NCI-H1694 (cell line): Measurements from ENCODE around the gene DNAI2.

Experiments
- DNase-seq: peaks from one replicate; lab custom pipeline; 2025; lab: John Stamatoyannopoulos, UW

DNAI2 gene, protein sequence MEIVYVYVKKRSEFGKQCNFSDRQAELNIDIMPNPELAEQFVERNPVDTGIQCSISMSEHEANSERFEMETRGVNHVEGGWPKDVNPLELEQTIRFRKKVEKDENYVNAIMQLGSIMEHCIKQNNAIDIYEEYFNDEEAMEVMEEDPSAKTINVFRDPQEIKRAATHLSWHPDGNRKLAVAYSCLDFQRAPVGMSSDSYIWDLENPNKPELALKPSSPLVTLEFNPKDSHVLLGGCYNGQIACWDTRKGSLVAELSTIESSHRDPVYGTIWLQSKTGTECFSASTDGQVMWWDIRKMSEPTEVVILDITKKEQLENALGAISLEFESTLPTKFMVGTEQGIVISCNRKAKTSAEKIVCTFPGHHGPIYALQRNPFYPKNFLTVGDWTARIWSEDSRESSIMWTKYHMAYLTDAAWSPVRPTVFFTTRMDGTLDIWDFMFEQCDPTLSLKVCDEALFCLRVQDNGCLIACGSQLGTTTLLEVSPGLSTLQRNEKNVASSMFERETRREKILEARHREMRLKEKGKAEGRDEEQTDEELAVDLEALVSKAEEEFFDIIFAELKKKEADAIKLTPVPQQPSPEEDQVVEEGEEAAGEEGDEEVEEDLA

DNA sequence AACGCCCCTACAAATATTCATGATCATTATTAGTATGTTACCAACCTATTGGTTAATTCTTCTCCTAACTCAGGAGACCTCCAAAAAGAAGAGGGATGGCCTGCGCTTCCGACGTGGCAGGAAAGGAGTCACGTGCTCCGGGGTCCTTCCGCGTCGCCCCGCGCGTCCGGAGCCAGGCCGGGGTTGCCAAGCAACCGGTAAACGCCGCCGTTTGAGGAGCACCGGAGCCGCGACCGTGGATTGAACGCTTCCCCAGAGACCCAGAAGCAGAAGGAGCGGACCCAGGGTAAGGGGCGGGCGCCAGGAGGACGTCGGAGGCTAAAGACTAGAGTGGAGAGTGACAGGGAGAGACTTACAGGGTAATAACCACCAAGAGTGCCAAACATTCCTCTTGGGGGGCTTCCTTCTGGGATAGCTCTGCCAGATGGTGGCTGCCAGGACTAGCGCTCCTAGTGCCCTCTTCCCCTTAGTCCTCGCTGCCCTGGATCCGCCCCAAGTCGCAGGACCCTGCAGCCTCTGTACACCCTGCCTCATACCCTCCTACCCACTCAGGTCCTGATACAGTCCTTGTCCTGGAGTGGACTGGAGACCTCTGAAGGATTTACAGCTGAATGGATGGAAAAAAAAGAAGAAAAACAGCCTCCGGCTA is at the start of gene DNAI2:
Gene DNAI2, plus strand, starts transcription at position 175 of the 649 bp plus-strand sequence. CDS start 7,584 bp downstream, outside the sequence.
- no peak for DNase-seq

- DNase-seq, result no peak
Measured at GRCh38 chr17:74224959-74225725, 48.9 kb upstream of the DNAI2 start.

- DNase-seq, result no peak
Measured at GRCh38 chr17:74226252-74226651, 47.8 kb upstream of the DNAI2 start.

DNA sequence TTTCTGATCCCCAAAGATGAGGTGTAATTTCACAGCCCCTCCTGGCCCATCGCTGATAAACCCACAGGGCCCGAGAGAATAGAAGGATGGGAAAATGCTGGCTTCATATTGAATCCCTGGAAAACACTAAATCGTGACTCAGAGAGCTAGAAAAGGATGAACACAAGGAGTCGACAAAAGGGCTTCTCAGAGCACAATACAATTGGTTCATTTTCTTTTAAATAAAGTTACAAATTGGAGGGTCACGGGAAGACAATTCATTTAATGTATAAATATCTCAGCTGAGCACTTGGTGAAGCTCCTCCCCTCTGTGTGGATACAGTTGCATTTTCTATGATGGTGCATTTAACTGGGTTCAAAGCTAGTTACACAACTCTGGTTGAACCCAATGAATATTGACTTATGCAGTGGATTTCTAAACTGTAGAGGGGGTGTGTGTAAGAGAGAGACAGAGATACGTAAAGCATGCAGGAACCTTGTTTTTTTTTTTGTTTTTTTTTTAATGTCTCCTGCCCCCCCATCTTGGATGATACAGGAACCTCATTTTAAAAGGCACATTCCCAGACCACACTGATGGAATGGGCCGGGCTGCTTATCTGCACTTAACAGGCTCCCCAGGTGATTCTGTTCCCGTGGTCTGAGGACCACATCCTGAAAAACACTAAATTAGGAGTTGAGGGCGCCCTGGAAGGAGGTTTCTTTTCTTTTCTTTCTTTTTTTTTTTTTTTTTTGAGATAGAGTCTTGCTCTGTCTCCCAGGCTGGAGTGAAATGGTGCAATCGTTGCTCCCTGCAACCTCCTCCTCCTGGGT is 46.6 kb upstream of the DNAI2 start:
- DNase-seq, result no peak

- DNase-seq, result no peak
Measured at GRCh38 chr17:74228306-74228978, 45.6 kb upstream of the DNAI2 start.

GRCh38 chr17:74230896-74231295 is 43.1 kb upstream of the DNAI2 start:
- DNase-seq, result no peak

- no peak for DNase-seq
Measured at GRCh38 chr17:74231928-74232907, 41.8 kb upstream of the DNAI2 start.

- DNase-seq, result no peak
Measured at GRCh38 chr17:74233937-74234336, 40.1 kb upstream of the DNAI2 start.

- no peak for DNase-seq
Measured at GRCh38 chr17:74234486-74234885, 39.5 kb upstream of the DNAI2 start.

DNA sequence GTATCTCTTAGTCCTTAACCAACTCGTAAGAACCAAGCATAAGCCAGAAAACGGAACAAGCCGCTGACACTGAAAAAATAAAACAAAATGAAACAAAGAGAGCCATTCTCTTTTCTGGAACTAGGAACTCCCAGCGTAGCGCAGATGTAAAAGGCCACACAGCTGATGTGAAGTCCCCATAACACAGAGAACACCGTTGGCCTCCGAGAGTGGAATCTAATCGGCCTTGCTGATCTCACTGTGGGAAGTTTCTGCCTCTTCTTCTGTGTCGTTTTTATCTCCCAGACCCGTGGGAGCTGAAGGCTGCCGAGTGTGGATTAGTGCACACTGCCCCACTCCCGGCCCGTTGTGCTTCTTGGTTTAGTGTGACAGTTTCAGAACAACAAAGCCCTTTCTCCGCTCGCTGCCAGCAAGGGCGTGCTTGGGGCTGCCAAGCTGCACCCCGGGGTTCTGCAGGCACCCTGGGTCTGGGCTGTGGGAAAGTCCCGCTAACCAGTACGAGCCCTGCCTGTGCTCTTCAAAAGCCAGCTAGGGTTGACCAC is 38.9 kb upstream of the DNAI2 start:
- DNase-seq, result no peak

DNA sequence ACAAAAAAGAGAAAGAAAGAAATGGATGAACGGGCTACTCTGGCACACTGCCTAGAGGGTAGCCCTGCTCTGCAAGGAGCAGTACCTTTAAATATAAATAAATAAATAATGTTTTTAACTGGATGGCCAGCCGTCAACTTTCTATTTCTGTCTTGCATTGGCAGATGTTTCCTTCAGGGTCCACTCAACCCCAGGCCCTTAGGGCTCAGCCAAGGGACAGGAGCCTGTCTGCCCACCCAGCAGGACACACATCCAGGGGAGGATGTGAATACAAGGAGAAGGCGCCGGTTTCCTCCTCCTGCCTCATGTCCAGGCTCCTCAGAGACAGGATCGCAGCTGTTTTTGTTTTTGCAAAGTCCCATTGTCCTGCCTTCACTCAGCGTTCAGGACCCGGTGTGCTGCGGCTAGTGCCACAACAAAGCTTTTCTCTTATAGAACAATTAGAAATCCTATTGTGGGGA is 38.1 kb upstream of the DNAI2 start:
- DNase-seq, result no peak

DNA sequence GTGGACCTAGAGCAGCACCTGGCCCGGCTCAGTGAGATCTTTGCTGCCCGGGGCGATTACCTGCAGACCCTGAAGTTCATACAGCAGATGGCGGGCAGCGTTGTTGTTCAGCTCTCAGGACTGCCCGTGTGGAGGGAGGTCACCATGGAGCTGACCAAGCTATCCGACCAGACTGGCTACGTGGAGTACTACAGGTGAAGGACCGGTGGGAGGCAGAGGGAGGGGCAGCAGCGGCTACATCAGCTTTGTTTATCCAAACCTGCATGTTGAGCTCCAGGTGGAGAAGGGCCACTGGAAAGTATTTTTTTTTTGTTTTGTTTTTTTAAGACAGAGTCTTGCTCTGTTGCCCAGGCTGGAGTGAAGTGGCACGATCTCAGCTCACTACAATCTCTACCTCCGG is 36.7 kb upstream of the DNAI2 start:
- no peak for DNase-seq

GRCh38 chr17:74239172-74239571 is 34.9 kb upstream of the DNAI2 start:
- no peak for DNase-seq

GRCh38 chr17:74240618-74241205 is 33.3 kb upstream of the DNAI2 start:
- no peak for DNase-seq

DNA sequence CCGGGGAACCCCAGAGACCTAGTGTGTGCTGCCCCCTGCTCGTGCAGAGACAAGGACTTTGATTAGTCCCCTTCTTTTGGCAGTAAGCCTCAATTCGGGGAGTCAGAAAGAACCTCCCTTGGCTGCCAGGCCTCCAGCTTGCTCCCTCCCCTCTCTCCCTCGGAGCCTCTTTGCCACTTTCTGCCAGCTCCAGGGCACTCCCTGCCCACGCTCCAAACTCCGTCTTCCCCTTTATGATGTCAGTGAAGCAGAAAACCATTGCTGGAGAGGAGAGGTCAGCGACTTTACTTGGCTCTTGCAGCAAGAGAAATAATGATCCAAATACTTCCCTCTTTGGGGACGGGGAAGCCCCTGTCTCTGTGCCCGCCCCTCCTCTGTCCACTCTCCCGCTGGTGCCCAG is 32.6 kb upstream of the DNAI2 start:
- no peak for DNase-seq

DNA sequence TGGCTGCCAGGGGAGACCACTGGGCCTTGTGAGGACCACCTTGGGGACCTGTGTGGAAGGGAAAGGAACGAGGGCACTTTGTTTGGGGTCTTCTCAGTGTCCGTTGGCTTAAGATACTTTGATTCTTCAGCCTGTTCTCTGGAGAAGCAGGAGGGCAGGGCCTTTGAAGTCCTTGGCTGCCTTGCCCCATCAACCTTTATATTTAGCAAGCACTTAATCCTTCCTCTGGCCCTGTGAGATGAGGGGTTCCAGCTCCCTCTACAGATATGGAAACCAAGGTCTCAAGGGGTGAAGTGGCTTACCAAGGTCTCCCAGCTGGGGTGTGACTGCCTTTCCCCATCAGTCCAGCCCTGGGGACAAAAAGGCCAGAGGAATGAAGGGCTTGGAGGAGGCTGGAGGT is 32.2 kb upstream of the DNAI2 start:
- no peak for DNase-seq

DNA sequence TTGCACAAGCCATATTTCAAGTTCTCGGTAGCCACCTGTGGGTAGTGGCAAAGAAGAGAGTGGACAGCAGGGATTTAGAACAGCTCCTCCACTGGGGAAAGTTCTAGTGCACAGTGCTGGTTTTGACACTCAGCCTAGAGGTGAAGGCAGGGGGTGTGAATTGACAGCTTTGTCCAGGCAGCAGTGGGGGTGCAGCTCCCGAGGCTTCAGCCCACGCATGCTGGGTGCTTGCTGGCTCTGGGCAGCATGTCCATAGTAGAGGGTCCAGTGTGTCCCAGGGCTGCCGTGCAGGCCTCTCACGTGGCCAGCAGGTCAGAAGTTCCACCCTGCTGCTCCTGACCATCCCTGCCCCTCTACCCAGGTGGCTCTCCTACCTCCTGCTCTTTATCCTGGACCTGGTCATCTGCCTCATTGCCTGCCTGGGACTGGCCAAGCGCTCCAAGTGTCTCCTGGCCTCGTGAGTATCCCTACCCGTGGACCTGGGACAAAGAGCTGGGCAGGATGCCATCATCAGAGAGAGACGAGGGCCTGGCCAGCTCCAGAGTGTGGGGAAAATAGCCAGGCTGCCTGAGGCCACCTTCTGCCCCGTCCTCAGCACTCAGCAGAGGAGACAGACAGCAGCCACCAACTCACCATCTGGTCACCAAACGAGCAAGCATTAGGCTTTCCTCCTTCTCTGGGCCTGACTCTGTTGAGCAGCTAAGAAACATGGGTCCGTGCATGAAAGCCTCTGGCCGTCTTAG is 30.9 kb upstream of the DNAI2 start:
- no peak for DNase-seq

DNA sequence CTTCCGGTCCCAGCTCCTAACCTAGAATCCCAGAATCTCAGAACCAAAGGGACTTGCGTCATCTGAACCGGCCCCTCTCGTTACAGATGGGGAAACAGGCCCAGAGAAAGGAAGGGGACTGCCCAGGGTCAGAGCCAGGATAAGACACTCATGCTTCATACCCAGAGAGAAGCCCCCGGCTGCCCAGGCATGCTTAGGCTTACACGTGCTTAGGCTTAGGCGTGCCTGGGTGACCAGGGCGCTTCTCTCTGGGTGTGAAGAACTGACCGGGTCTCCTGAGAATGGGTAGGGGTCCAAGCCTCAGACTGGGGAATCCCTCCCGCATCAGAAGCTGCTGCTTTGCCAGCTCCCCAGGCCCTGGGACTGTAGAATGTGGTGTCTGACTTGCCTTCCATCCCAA is 29.9 kb upstream of the DNAI2 start:
- no peak for DNase-seq
